Right ventricle myocardium inferior (tissue), 1 donor: Measurements from ENCODE around the gene HOXB6. TPM values are rescaled to one million over a fixed set of nuclear protein-coding genes. Genes with fewer than 3 reads are reported as not detected.

ENCODE experiments used
- ATAC-seq: fragments of 200-7000 bp; cut with Tn5 transposase; one replicate; pipeline ENCODE4 v1.9.1; 2020; ENCODE audit warnings: mild to moderate bottlenecking, moderate library complexity
- DNase-seq: peaks from one replicate; pipeline ENCODE4 v3.0.0; 2021; ENCODE audit errors: missing footprints
- intact Hi-C: fragments of 100-400 bp; cut with DNase I; formaldehyde crosslinking; loops from one replicate; pipeline ENCODE4 v1.11.0; 2022
- total RNA-seq: library from RNA; stranded (reverse); fragmentation: NEBNext Ultra II Directional; extraction: Animal tissue kit (Norgen Biotek cat#: 25700); gene quantifications from one replicate; pipeline ENCODE4 v1.2.1, GENCODE V29; 2021
- donor health status: DM: no; HTN: yes; CAD: no; lungs with severe emphysema.

The HOXB6 gene
- total RNA-seq, 1 donor from 2014 or later: 0.57 TPM

GRCh38 chr17:48637323-48638260, 32.8 kb upstream of the HOXB6 start:
- intact Hi-C loops: no loop called here
- no peak for DNase-seq
- ATAC-seq: no peak

- intact Hi-C loops: no loop called here
- no peak for DNase-seq
Measured at GRCh38 chr17:48636177-48637018, 31.6 kb upstream of the HOXB6 start.

GRCh38 chr17:48634493-48635208, 29.9 kb upstream of the HOXB6 start:
- intact Hi-C loops: no loop called here
- DNase-seq (no peak), ATAC-seq (no peak)

More at GRCh38 chr17:48636177-48637018, 31.6 kb upstream of the HOXB6 start:
- ATAC-seq: peak; percentile 42

GRCh38 chr17:48633266-48633677, 28.5 kb upstream of the HOXB6 start:
- ATAC-seq: no peak
- intact Hi-C loops: no loop called here
- DNase-seq: no peak

- ATAC-seq: no peak
- intact Hi-C loops: no loop called here
- no peak for DNase-seq
Measured at GRCh38 chr17:48632579-48633265, 27.9 kb upstream of the HOXB6 start.

- intact Hi-C loops: no loop called here
- ATAC-seq (no peak), DNase-seq (no peak)
Measured at GRCh38 chr17:48631693-48632578, 27.1 kb upstream of the HOXB6 start.

- ATAC-seq (no peak), DNase-seq (no peak)
- intact Hi-C loops: no loop called here
Measured at GRCh38 chr17:48630925-48631692, 26.3 kb upstream of the HOXB6 start.

- intact Hi-C loops: no loop called here
- no peak for DNase-seq
- no peak for ATAC-seq
Measured at GRCh38 chr17:48630009-48630924, 25.5 kb upstream of the HOXB6 start.

GRCh38 chr17:48629411-48629759, 24.6 kb upstream of the HOXB6 start:
- intact Hi-C loops: no loop called here
- ATAC-seq (no peak), DNase-seq (no peak)

- intact Hi-C loops: no loop called here
- no peak for ATAC-seq
Measured at GRCh38 chr17:48628649-48629410, 24.0 kb upstream of the HOXB6 start.

GRCh38 chr17:48627623-48628521, 23.1 kb upstream of the HOXB6 start:
- intact Hi-C loops: no loop called here
- no peak for ATAC-seq
- DNase-seq: no peak

More at GRCh38 chr17:48628649-48629410, 24.0 kb upstream of the HOXB6 start:
- DNase-seq: no peak

- DNase-seq (no peak), ATAC-seq (no peak)
- intact Hi-C loops: no loop called here
Measured at GRCh38 chr17:48627118-48627597, 22.4 kb upstream of the HOXB6 start.

GRCh38 chr17:48626245-48627117, 21.7 kb upstream of the HOXB6 start, which contains the start of gene HOXB9:
Gene HOXB9 (minus strand): TSS chr17:48626358. CDS start chr17:48626269, 89 bp downstream.
- intact Hi-C loops: no loop called here
- DNase-seq (no peak), ATAC-seq (no peak)
